ENCODE measurements around the gene UBE2G1. TPM values are rescaled to one million over a fixed set of nuclear protein-coding genes. Genes with fewer than 3 reads are reported as not detected.
"Not testable (repeated sequence)": the region's sequence is repeated elsewhere in the genome, so short reads cannot be mapped to it uniquely, and the experiment has no call there.

The UBE2G1 gene
- polyA plus RNA-seq, 2 donors, result 28.4 to 45.7 TPM

- Histone ChIP-seq H3K36me3 (ENCODE audit: control insufficient read depth in 2 of 2, insufficient read depth in 2 of 2, low read length in 1 of 2) (peaks cover 0 to 6% of the 10 kb centered on the region in 2 donors), H3K4me1 (ENCODE audit: control insufficient read depth in 2 of 2, insufficient read depth in 2 of 2, low read length in 1 of 2) (peaks cover 9 to 11% of the 10 kb centered on the region in 2 donors), H3K27me3 (ENCODE audit: control insufficient read depth in 1 of 2, insufficient read depth in 2 of 2, low read length in 2 of 2) (no peaks in the 10 kb centered on the region), H3K9me3 (ENCODE audit: control insufficient read depth in 2 of 2, insufficient read depth in 1 of 2, low read depth in 1 of 2, low read length in 1 of 2) (no peaks in the 10 kb centered on the region), H3K4me3 (ENCODE audit: low read depth in 1 of 2, low read length in 2 of 2) (peak within 1 kb of the TSS; percentile 74 to 93), H3K27ac (ENCODE audit: low read depth in 2 of 2, low read length in 1 of 2) (peak within 1 kb of the TSS; percentile 73 to 78)
- 0 to 1% methylated on average over 85 of the region's 85 CpGs for WGBS, 2 donors
These were observed 102.9 kb downstream of the UBE2G1 start, which contains the start of gene ANKFY1 for GRCh38 chr17:4263282-4264215. ANKFY1 (minus strand) TSS chr17:4263979; CDS start chr17:4263941, 38 bp downstream.

- Histone ChIP-seq H3K4me3 (ENCODE audit: low read depth in 1 of 2, low read length in 2 of 2) (peak overlapping the region; percentile 74 to 93), H3K9me3 (ENCODE audit: control insufficient read depth in 2 of 2, insufficient read depth in 1 of 2, low read depth in 1 of 2, low read length in 1 of 2) (no peaks in the 10 kb centered on the region), H3K27ac (ENCODE audit: low read depth in 2 of 2, low read length in 1 of 2) (peak overlapping the region; percentile 73 to 78), H3K27me3 (ENCODE audit: control insufficient read depth in 1 of 2, insufficient read depth in 2 of 2, low read length in 2 of 2) (no peaks in the 10 kb centered on the region), H3K4me1 (ENCODE audit: control insufficient read depth in 2 of 2, insufficient read depth in 2 of 2, low read length in 1 of 2) (peaks cover 9 to 11% of the 10 kb centered on the region in 2 donors), H3K36me3 (ENCODE audit: control insufficient read depth in 2 of 2, insufficient read depth in 2 of 2, low read length in 1 of 2) (peaks cover 0 to 6% of the 10 kb centered on the region in 2 donors)
- 40 to 42% methylated on average over 8 of the region's 8 CpGs for WGBS, 2 donors
These were observed 103.8 kb downstream of the UBE2G1 start for GRCh38 chr17:4262703-4263102.

DNA sequence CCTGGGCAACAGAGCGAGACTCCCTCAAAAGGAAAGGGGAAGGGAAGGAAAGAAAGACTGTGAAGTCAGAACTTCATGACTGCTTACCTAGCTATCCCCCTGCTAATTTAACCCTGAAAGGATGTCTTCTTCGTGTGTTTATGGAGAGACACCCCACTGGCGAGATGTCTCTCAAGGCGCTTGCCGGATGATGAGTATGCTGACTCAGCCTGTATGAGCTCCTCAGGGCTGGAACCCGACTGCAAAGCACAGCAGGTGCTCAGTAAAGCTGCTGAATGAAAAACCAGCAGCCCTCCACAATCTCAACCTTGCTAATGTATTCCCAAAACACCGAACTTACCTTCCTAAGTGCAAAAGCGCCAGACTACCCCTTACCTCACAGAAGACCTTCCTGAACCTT, 105.0 kb downstream of the UBE2G1 start:
- Histone ChIP-seq H3K36me3 (ENCODE audit: control insufficient read depth in 2 of 2, insufficient read depth in 2 of 2, low read length in 1 of 2) (peaks cover 0 to 3% of the 10 kb centered on the region in 2 donors), H3K27me3 (ENCODE audit: control insufficient read depth in 1 of 2, insufficient read depth in 2 of 2, low read length in 2 of 2) (no peaks in the 10 kb centered on the region), H3K9me3 (ENCODE audit: control insufficient read depth in 2 of 2, insufficient read depth in 1 of 2, low read depth in 1 of 2, low read length in 1 of 2) (no peaks in the 10 kb centered on the region), H3K27ac (ENCODE audit: low read depth in 2 of 2, low read length in 1 of 2) (no peak overlapping the region), H3K4me1 (ENCODE audit: control insufficient read depth in 2 of 2, insufficient read depth in 2 of 2, low read length in 1 of 2) (peaks cover 9 to 11% of the 10 kb centered on the region in 2 donors), H3K4me3 (ENCODE audit: low read depth in 1 of 2, low read length in 2 of 2) (no peak overlapping the region)
- WGBS, 2 donors, result 95 to 96% methylated on average over 8 of the region's 8 CpGs

- Histone ChIP-seq H3K27ac (ENCODE audit: low read depth in 2 of 2, low read length in 1 of 2) (no peak overlapping the region), H3K27me3 (ENCODE audit: control insufficient read depth in 1 of 2, insufficient read depth in 2 of 2, low read length in 2 of 2) (no peaks in the 10 kb centered on the region), H3K9me3 (ENCODE audit: control insufficient read depth in 2 of 2, insufficient read depth in 1 of 2, low read depth in 1 of 2, low read length in 1 of 2) (no peaks in the 10 kb centered on the region), H3K4me1 (ENCODE audit: control insufficient read depth in 2 of 2, insufficient read depth in 2 of 2, low read length in 1 of 2) (peaks cover 9 to 11% of the 10 kb centered on the region in 2 donors), H3K36me3 (ENCODE audit: control insufficient read depth in 2 of 2, insufficient read depth in 2 of 2, low read length in 1 of 2) (peaks cover 0 to 3% of the 10 kb centered on the region in 2 donors), H3K4me3 (ENCODE audit: low read depth in 1 of 2, low read length in 2 of 2) (no peak overlapping the region)
- 99 to 100% methylated on average over 3 of the region's 3 CpGs for WGBS, 2 donors
These were observed 107.6 kb downstream of the UBE2G1 start for GRCh38 chr17:4258867-4259266.

DNA sequence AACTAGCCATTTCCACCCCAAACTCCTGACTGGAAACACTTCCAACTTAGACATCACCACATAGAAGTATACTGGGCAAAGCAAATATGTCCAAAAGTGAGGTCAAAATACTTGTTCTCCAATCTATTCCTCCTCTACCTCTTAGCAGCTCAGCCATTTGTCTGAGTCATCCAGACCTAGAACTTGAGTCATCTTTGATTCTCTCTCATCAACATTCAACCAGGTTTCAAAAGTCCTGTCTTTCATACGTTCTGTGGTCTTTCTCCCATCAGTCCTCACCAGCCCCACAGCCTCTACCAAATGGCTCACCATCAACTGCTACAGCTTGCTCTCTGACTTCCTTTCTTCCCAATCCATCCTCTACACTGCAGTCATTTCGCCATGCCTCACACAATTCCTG, 109.5 kb downstream of the UBE2G1 start:
- 83 to 84% methylated on average over 2 of the region's 2 CpGs for WGBS, 2 donors
- Histone ChIP-seq H3K4me3 (ENCODE audit: low read depth in 1 of 2, low read length in 2 of 2) (no peak overlapping the region), H3K27ac (ENCODE audit: low read depth in 2 of 2, low read length in 1 of 2) (no peak overlapping the region), H3K27me3 (ENCODE audit: control insufficient read depth in 1 of 2, insufficient read depth in 2 of 2, low read length in 2 of 2) (no peaks in the 10 kb centered on the region), H3K9me3 (ENCODE audit: control insufficient read depth in 2 of 2, insufficient read depth in 1 of 2, low read depth in 1 of 2, low read length in 1 of 2) (no peaks in the 10 kb centered on the region), H3K36me3 (ENCODE audit: control insufficient read depth in 2 of 2, insufficient read depth in 2 of 2, low read length in 1 of 2) (peaks cover 3% of the 10 kb centered on the region in 2 donors), H3K4me1 (ENCODE audit: control insufficient read depth in 2 of 2, insufficient read depth in 2 of 2, low read length in 1 of 2) (peaks cover 3% of the 10 kb centered on the region in 2 donors)

GRCh38 chr17:4255271-4255670, 111.2 kb downstream of the UBE2G1 start:
- H3K4me3 ChIP-seq (ENCODE audit: low read depth in 1 of 2, low read length in 2 of 2); H3K27me3 ChIP-seq (ENCODE audit: control insufficient read depth in 1 of 2, insufficient read depth in 2 of 2, low read length in 2 of 2); H3K36me3 ChIP-seq (ENCODE audit: control insufficient read depth in 2 of 2, insufficient read depth in 2 of 2, low read length in 1 of 2); H3K4me1 ChIP-seq (ENCODE audit: control insufficient read depth in 2 of 2, insufficient read depth in 2 of 2, low read length in 1 of 2); H3K9me3 ChIP-seq (ENCODE audit: control insufficient read depth in 2 of 2, insufficient read depth in 1 of 2, low read depth in 1 of 2, low read length in 1 of 2); H3K27ac ChIP-seq (ENCODE audit: low read depth in 2 of 2, low read length in 1 of 2): not testable (repeated sequence)
- 80 to 84% methylated on average over 6 of the region's 6 CpGs for WGBS, 2 donors

DNA sequence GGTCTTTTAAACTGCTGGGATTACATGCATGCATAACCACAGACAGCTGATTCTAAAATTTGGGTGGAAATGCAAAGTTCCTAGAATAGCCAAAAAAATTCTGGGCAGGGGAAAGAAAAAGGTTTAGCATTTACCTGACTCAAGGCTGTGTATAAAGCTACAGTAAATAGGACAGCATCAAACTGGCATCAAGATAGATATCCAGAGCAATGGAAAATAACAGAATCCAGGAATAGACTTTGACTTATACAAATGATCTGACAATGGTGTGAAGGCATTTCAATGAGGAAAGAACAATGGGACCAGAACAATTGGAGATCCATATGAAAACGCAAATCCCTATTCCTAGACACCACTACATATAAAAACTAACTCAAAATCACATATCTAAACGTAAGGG, 115.6 kb downstream of the UBE2G1 start:
- Histone ChIP-seq H3K4me1 (ENCODE audit: control insufficient read depth in 2 of 2, insufficient read depth in 2 of 2, low read length in 1 of 2) (no peaks in the 10 kb centered on the region), H3K9me3 (ENCODE audit: control insufficient read depth in 2 of 2, insufficient read depth in 1 of 2, low read depth in 1 of 2, low read length in 1 of 2) (no peaks in the 10 kb centered on the region), H3K4me3 (ENCODE audit: low read depth in 1 of 2, low read length in 2 of 2) (no peak overlapping the region), H3K36me3 (ENCODE audit: control insufficient read depth in 2 of 2, insufficient read depth in 2 of 2, low read length in 1 of 2) (peaks cover 0 to 3% of the 10 kb centered on the region in 2 donors), H3K27ac (ENCODE audit: low read depth in 2 of 2, low read length in 1 of 2) (no peak overlapping the region), H3K27me3 (ENCODE audit: control insufficient read depth in 1 of 2, insufficient read depth in 2 of 2, low read length in 2 of 2) (no peaks in the 10 kb centered on the region)
- WGBS, 2 donors, result 76 to 88% methylated on average over 2 of the region's 2 CpGs

- peaks cover 0 to 3% of the 10 kb centered on the region in 2 donors for H3K36me3 ChIP-seq (ENCODE audit: control insufficient read depth in 2 of 2, insufficient read depth in 2 of 2, low read length in 1 of 2)
- WGBS, 2 donors, result 50 to 51% methylated on average over 4 of the region's 4 CpGs
- peak overlapping the region in 1 of 2 donors; percentile 7 for H3K27ac ChIP-seq (ENCODE audit: low read depth in 2 of 2, low read length in 1 of 2)
- no peak overlapping the region for H3K4me3 ChIP-seq (ENCODE audit: low read depth in 1 of 2, low read length in 2 of 2)
- H3K4me1 ChIP-seq (ENCODE audit: control insufficient read depth in 2 of 2, insufficient read depth in 2 of 2, low read length in 1 of 2), result no peaks in the 10 kb centered on the region
- H3K9me3 ChIP-seq (ENCODE audit: control insufficient read depth in 2 of 2, insufficient read depth in 1 of 2, low read depth in 1 of 2, low read length in 1 of 2), result no peaks in the 10 kb centered on the region
- H3K27me3 ChIP-seq (ENCODE audit: control insufficient read depth in 1 of 2, insufficient read depth in 2 of 2, low read length in 2 of 2), result no peaks in the 10 kb centered on the region
These were observed 116.9 kb downstream of the UBE2G1 start for GRCh38 chr17:4249452-4250029.

- 68 to 70% methylated on average over 7 of the region's 7 CpGs for WGBS, 2 donors
- H3K27ac ChIP-seq (ENCODE audit: low read depth in 2 of 2, low read length in 1 of 2), result peak overlapping the region; percentile 85 to 87
These were observed 117.8 kb downstream of the UBE2G1 start for GRCh38 chr17:4248504-4249277.

More at GRCh38 chr17:4248504-4249277, 117.8 kb downstream of the UBE2G1 start:
- no peaks in the 10 kb centered on the region for H3K9me3 ChIP-seq (ENCODE audit: control insufficient read depth in 2 of 2, insufficient read depth in 1 of 2, low read depth in 1 of 2, low read length in 1 of 2)
- no peak overlapping the region for H3K4me3 ChIP-seq (ENCODE audit: low read depth in 1 of 2, low read length in 2 of 2)
- H3K36me3 ChIP-seq (ENCODE audit: control insufficient read depth in 2 of 2, insufficient read depth in 2 of 2, low read length in 1 of 2), result peaks cover 0 to 3% of the 10 kb centered on the region in 2 donors
- H3K27me3 ChIP-seq (ENCODE audit: control insufficient read depth in 1 of 2, insufficient read depth in 2 of 2, low read length in 2 of 2), result no peaks in the 10 kb centered on the region
- no peaks in the 10 kb centered on the region for H3K4me1 ChIP-seq (ENCODE audit: control insufficient read depth in 2 of 2, insufficient read depth in 2 of 2, low read length in 1 of 2)
